GM19240 (cell line): ENCODE data around the gene SOX5.
"Not testable (repeated sequence)": the region's sequence is repeated elsewhere in the genome, so short reads cannot be mapped to it uniquely, and the experiment has no call there.

Experiments
- DNase-seq: peaks from one replicate; pipeline ENCODE4 v3.0.0; 2011; ENCODE audit warnings: low spot score; ENCODE audit not compliant: insufficient read length

The SOX5 gene

GRCh38 chr12:23909551-23909950, 39.9 kb downstream of the SOX5 start:
- DNase-seq = no peak

GRCh38 chr12:23906329-23906728, 43.1 kb downstream of the SOX5 start:
- DNase-seq = no peak

GRCh38 chr12:23899434-23899833, 50.0 kb downstream of the SOX5 start:
- no peak for DNase-seq

- DNase-seq = no peak
Measured at GRCh38 chr12:23898121-23898520, 51.3 kb downstream of the SOX5 start.

GRCh38 chr12:23895792-23896218, 53.7 kb downstream of the SOX5 start:
- DNase-seq = no peak

- DNase-seq = no peak
Measured at GRCh38 chr12:23893611-23894010, 55.9 kb downstream of the SOX5 start.

- no peak for DNase-seq
Measured at GRCh38 chr12:23891115-23891514, 58.4 kb downstream of the SOX5 start.

- DNase-seq = no peak
Measured at GRCh38 chr12:23889069-23889440, 60.4 kb downstream of the SOX5 start.

- no peak for DNase-seq
Measured at GRCh38 chr12:23888396-23889068, 60.9 kb downstream of the SOX5 start.

- DNase-seq = no peak
Measured at GRCh38 chr12:23887055-23887835, 62.2 kb downstream of the SOX5 start.

- no peak for DNase-seq
Measured at GRCh38 chr12:23885394-23885793, 64.1 kb downstream of the SOX5 start.

- no peak for DNase-seq
Measured at GRCh38 chr12:23884909-23885308, 64.6 kb downstream of the SOX5 start.

- DNase-seq = no peak
Measured at GRCh38 chr12:23880988-23881387, 68.5 kb downstream of the SOX5 start.

- DNase-seq = not testable (repeated sequence)
Measured at GRCh38 chr12:23876618-23877017, 72.9 kb downstream of the SOX5 start.

- DNase-seq = no peak
Measured at GRCh38 chr12:23867794-23868193, 81.7 kb downstream of the SOX5 start.

GRCh38 chr12:23862701-23863100, 86.8 kb downstream of the SOX5 start:
- no peak for DNase-seq

- no peak for DNase-seq
Measured at GRCh38 chr12:23860019-23860418, 89.5 kb downstream of the SOX5 start.

GRCh38 chr12:23857178-23857577, 92.3 kb downstream of the SOX5 start:
- DNase-seq = no peak

- DNase-seq = no peak
Measured at GRCh38 chr12:23855813-23856212, 93.7 kb downstream of the SOX5 start.

- no peak for DNase-seq
Measured at GRCh38 chr12:23854598-23854997, 94.9 kb downstream of the SOX5 start.

GRCh38 chr12:23853640-23854039, 95.8 kb downstream of the SOX5 start:
- DNase-seq = no peak

- DNase-seq = no peak
Measured at GRCh38 chr12:23851602-23852001, 97.9 kb downstream of the SOX5 start.

- DNase-seq = no peak
Measured at GRCh38 chr12:23847857-23848256, 101.6 kb downstream of the SOX5 start.
